HCT116 (cell line): ENCODE results near the gene SPIRE2.

Experiments used
- POLR2A ChIP-seq: IDR thresholded peaks from 2 replicates; pipeline ENCODE4 v1.7.0; 2011; ENCODE audit warnings: borderline replicate concordance; ENCODE audit not compliant: insufficient read depth, insufficient read length; ENCODE audit errors: extremely low read depth
- POLR2AphosphoS5 ChIP-seq: IDR thresholded peaks from 2 replicates; pipeline ENCODE4 v1.6.1; 2011; ENCODE audit warnings: mild to moderate bottlenecking, low read depth, low read length, moderate library complexity

DNA sequence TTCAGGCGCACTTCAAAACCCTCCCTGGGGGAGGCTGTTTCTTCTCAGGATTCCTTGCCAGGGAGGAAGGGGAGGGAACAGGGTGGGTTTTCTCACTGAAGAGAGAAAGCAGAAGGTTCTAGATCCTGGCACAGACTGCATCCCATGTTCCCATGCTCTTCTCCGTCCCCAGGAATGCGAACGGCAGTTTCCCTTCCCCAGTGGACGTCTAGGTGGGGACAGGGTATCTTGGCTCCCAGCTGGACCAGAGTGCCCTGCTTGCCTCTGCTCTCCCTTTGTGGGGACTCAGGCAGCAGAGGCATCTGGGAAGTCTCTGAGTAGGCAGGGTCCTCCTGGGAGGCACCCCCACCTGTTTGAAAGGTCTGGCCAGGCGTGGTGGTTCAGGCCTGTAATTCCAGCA lies 42.2 kb downstream of the SPIRE2 start:
- TF ChIP-seq POLR2AphosphoS5, result no peak
- TF ChIP-seq POLR2A, result no peak
